Kidney (tissue), 14 donors: ENCODE data around the gene RUFY3. TPM values are rescaled to one million over a fixed set of nuclear protein-coding genes. Genes with fewer than 3 reads are reported as not detected.

Experiments
- DNase-seq, 5 donors: peaks; one replicate each; pipeline ENCODE4 v3.0.0-alpha.2; 2013 to 2020
- FAIRE-seq: peaks from 2 replicates; lab custom pipeline; 2012; peaks lifted over from hg19 to GRCh38; lab: Jason Lieb, UNC
- H3K27ac ChIP-seq, 2 donors: one replicate each; pipeline ENCODE4 v1.7.0; 2013; ENCODE audit warnings: low read depth in 2 of 2, low read length in 2 of 2, inconsistent platforms in 1 of 2
- H3K27me3 ChIP-seq: one replicate; pipeline ENCODE4 v1.7.1; 2013; ENCODE audit warnings: low read length, inconsistent platforms; ENCODE audit not compliant: control insufficient read depth, insufficient read depth
- H3K36me3 ChIP-seq, 3 donors: one replicate each; pipeline versions ENCODE4 v1.7.0 to v1.7.1; 2013; ENCODE audit warnings: low read length in 3 of 3, control low read depth in 1 of 3, inconsistent platforms in 1 of 3; ENCODE audit not compliant: insufficient read depth in 3 of 3, control insufficient read depth in 2 of 3
- H3K4me1 ChIP-seq, 3 donors: one replicate each; pipeline versions ENCODE4 v1.7.0 to v1.7.1; 2013; ENCODE audit warnings: low read length in 3 of 3, inconsistent platforms in 1 of 3, low read depth in 1 of 3; ENCODE audit not compliant: control insufficient read depth in 2 of 3, insufficient read depth in 2 of 3
- H3K4me3 ChIP-seq, 3 donors: one replicate each; pipeline versions ENCODE4 v1.7.0 to v1.8.1; 2013; ENCODE audit warnings: low read length in 3 of 3, control low read depth in 1 of 3, inconsistent platforms in 1 of 3
- H3K9ac ChIP-seq, 3 donors: one replicate each; pipeline versions ENCODE4 v1.7.0 to v1.7.1; 2013; ENCODE audit warnings: low read length in 3 of 3, control low read depth in 1 of 3, inconsistent platforms in 1 of 3
- H3K9me3 ChIP-seq, 3 donors: one replicate each; pipeline versions ENCODE4 v1.7.0 to v1.7.1; 2013; ENCODE audit warnings: low read length in 3 of 3, control low read depth in 1 of 3, inconsistent platforms in 1 of 3; ENCODE audit not compliant: control insufficient read depth in 2 of 3, insufficient read depth in 1 of 3
- intact Hi-C: fragments of 100-400 bp; cut with DNase I; formaldehyde crosslinking; loops from one replicate; pipeline ENCODE4 v1.11.1; 2022
- polyA plus RNA-seq: library from polyadenylated mRNA; stranded (reverse); fragments of 350-450 nt; fragmentation: Illumina TruSeq; extraction: RNeasy Lipid Tissue Mini Kit (QIAGEN cat#74804); gene quantifications from one replicate; pipeline ENCODE4 v1.2.3, GENCODE V29; 2014; ENCODE audit warnings: low read depth, low replicate concordance; ENCODE audit not compliant: insufficient read depth
- total RNA-seq: library from RNA; stranded (reverse); fragmentation: NEBNext Ultra II Directional; extraction: Animal tissue kit (Norgen Biotek cat#: 25700); gene quantifications from one replicate; pipeline ENCODE4 v1.2.1, GENCODE V29; 2021
- TF ChIP-seq, protein P1 (sequence below): IDR thresholded peaks from 3 replicates; pipeline ENCODE4 v1.5.1; 2012; ENCODE audit warnings: mild to moderate bottlenecking, moderate library complexity, borderline replicate concordance; ENCODE audit not compliant: insufficient read depth; ENCODE audit errors: extremely low read depth
- donor health status: control.
- donor health status: control.
- donor health status: control.
- donor health status: control.
- donor health status: control.
- donor health status: DM: yes; HTN: yes; CAD: no.
- donor health status: Normal renal cell carcinoma (clear cell type).

The RUFY3 gene
- total and polyA plus RNA-seq, 2 donors from 2014 or later = 40.6 to 72.5 TPM

- DNase-seq = no peak
- TF ChIP-seq, protein P1, sequence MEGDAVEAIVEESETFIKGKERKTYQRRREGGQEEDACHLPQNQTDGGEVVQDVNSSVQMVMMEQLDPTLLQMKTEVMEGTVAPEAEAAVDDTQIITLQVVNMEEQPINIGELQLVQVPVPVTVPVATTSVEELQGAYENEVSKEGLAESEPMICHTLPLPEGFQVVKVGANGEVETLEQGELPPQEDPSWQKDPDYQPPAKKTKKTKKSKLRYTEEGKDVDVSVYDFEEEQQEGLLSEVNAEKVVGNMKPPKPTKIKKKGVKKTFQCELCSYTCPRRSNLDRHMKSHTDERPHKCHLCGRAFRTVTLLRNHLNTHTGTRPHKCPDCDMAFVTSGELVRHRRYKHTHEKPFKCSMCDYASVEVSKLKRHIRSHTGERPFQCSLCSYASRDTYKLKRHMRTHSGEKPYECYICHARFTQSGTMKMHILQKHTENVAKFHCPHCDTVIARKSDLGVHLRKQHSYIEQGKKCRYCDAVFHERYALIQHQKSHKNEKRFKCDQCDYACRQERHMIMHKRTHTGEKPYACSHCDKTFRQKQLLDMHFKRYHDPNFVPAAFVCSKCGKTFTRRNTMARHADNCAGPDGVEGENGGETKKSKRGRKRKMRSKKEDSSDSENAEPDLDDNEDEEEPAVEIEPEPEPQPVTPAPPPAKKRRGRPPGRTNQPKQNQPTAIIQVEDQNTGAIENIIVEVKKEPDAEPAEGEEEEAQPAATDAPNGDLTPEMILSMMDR = no peak
- no peaks in the 10 kb centered on the region for H3K27me3 ChIP-seq
- intact Hi-C loops = no loop called here
- no peak overlapping the region for H3K27ac ChIP-seq
- H3K4me3 ChIP-seq = no peak overlapping the region
- no peak overlapping the region for H3K9ac ChIP-seq
- H3K9me3 ChIP-seq = no peaks in the 10 kb centered on the region
- H3K36me3 ChIP-seq = no peaks in the 10 kb centered on the region
- no peaks in the 10 kb centered on the region for H3K4me1 ChIP-seq
- no peak for FAIRE-seq
Measured at GRCh38 chr4:70844180-70844579, 122.4 kb downstream of the RUFY3 start.

DNA sequence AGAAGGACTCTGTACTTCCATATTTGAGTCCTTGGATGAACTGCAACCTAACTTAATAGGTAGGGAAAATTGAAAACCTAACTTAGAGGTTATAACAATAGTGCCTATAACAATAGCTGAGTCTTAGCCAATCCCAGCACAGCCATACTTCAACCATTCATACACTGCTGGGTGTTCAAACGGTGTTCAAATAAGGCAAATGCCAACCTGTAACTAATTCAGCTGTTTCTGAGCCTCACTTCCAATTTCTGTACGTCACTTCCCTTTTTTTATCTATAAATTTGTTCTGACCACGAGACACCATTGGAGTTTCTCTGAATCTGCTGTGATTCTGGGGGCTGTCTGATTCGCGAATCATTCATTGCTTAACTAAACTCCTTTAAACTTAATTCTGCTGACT is 127.5 kb downstream of the RUFY3 start:
- TF ChIP-seq, protein P1 = no peak
- Histone ChIP-seq H3K9me3 (no peaks in the 10 kb centered on the region), H3K4me3 (no peak overlapping the region), H3K4me1 (no peaks in the 10 kb centered on the region), H3K27ac (no peak overlapping the region), H3K9ac (no peak overlapping the region), H3K36me3 (no peaks in the 10 kb centered on the region), H3K27me3 (no peaks in the 10 kb centered on the region)
- FAIRE-seq (no peak), DNase-seq (no peak)
- intact Hi-C loops = no loop called here

- H3K27me3 ChIP-seq = no peaks in the 10 kb centered on the region
- TF ChIP-seq, protein P1 = no peak
- no peak overlapping the region for H3K4me3 ChIP-seq
- no peak overlapping the region for H3K9ac ChIP-seq
- FAIRE-seq (no peak), DNase-seq (no peak)
- H3K27ac ChIP-seq = no peak overlapping the region
- no peaks in the 10 kb centered on the region for H3K9me3 ChIP-seq
- intact Hi-C loops = no loop called here
- H3K4me1 ChIP-seq = no peaks in the 10 kb centered on the region
- no peaks in the 10 kb centered on the region for H3K36me3 ChIP-seq
Measured at GRCh38 chr4:70855464-70855863, 133.7 kb downstream of the RUFY3 start.

Other genes with a start within 250 kb of the RUFY3 start
- not detected for gene MUC7, start 249.8 kb upstream of the RUFY3 start, total RNA-seq
- not detected for gene MUC7, start 249.8 kb upstream of the RUFY3 start, polyA plus RNA-seq
- not detected for gene AMTN, start 203.4 kb upstream of the RUFY3 start, total RNA-seq
- gene AMTN, start 203.4 kb upstream of the RUFY3 start, polyA plus RNA-seq = not detected
- not detected for gene AMBN, start 129.7 kb upstream of the RUFY3 start, total RNA-seq
- not detected for gene AMBN, start 129.7 kb upstream of the RUFY3 start, polyA plus RNA-seq
- 6.7 TPM for gene ENAM, start 93.2 kb upstream of the RUFY3 start, total RNA-seq
- 3.9 TPM for gene ENAM, start 93.2 kb upstream of the RUFY3 start, polyA plus RNA-seq
- 355 TPM for gene JCHAIN, start 55.5 kb upstream of the RUFY3 start, total RNA-seq
- 5.1 TPM for gene JCHAIN, start 55.5 kb upstream of the RUFY3 start, polyA plus RNA-seq
- 28.6 TPM for gene UTP3, start 33.4 kb upstream of the RUFY3 start, total RNA-seq
- 25.8 TPM for gene UTP3, start 33.4 kb upstream of the RUFY3 start, polyA plus RNA-seq
- 56.6 TPM for gene GRSF1, start 117.9 kb downstream of the RUFY3 start, total RNA-seq
- gene GRSF1, start 117.9 kb downstream of the RUFY3 start, polyA plus RNA-seq = 64.9 TPM
- gene MOB1B, start 180.4 kb downstream of the RUFY3 start, total RNA-seq = 34.2 TPM
- gene MOB1B, start 180.4 kb downstream of the RUFY3 start, polyA plus RNA-seq = 13.9 TPM